Spleen (tissue), 11 donors: Measurements from ENCODE around the gene PARP11. TPM values are rescaled to one million over a fixed set of nuclear protein-coding genes. Genes with fewer than 3 reads are reported as not detected.

ENCODE experiments used
- DNase-seq: peaks from one replicate; pipeline ENCODE4 v3.0.0-alpha.2; 2020
- H3K27ac ChIP-seq, 8 donors: fragments of 200-600 bp; sonication (generic) in 7 of 8; 1 replicate in 4 of 8; 2 replicates in 4 of 8; pipeline versions ENCODE4 v1.5.0 to v1.8.0; 2016 to 2021; ENCODE audit warnings: inconsistent platforms in 4 of 8, mild to moderate bottlenecking in 4 of 8, moderate library complexity in 1 of 8
- H3K27me3 ChIP-seq, 7 donors: fragments of 200-600 bp; sonication (generic) in 6 of 7; replicated peaks in 1 of 7; 1 replicate in 4 of 7; 2 replicates in 3 of 7; pipeline versions ENCODE4 v1.5.0 to v1.8.0; 2016 to 2021; ENCODE audit warnings: inconsistent platforms in 3 of 7, mild to moderate bottlenecking in 1 of 7
- H3K36me3 ChIP-seq, 6 donors: fragments of 200-600 bp; sonication (generic) in 5 of 6; 1 replicate in 4 of 6; 2 replicates in 2 of 6; pipeline versions ENCODE4 v1.5.0 to v1.8.0; 2016 to 2021; ENCODE audit warnings: inconsistent platforms in 2 of 6
- H3K4me1 ChIP-seq, 6 donors: fragments of 200-600 bp; sonication (generic) in 5 of 6; 1 replicate in 3 of 6; 2 replicates in 3 of 6; pipeline versions ENCODE4 v1.5.0 to v1.8.0; 2016 to 2021; ENCODE audit warnings: inconsistent platforms in 3 of 6
- H3K4me3 ChIP-seq, 8 donors: fragments of 200-600 bp; sonication (generic) in 7 of 8; 1 replicate in 4 of 8; 2 replicates in 4 of 8; pipeline versions ENCODE4 v1.5.0 to v1.8.0; 2016 to 2021; ENCODE audit warnings: inconsistent platforms in 4 of 8, mild to moderate bottlenecking in 4 of 8, moderate library complexity in 2 of 8
- H3K9me3 ChIP-seq, 8 donors: fragments of 200-600 bp; sonication (generic) in 7 of 8; 1 replicate in 4 of 8; 2 replicates in 4 of 8; pipeline versions ENCODE4 v1.5.0 to v1.8.0; 2016 to 2021; ENCODE audit warnings: inconsistent platforms in 4 of 8
- POLR2A ChIP-seq, 3 donors: fragments of 450-650 bp; IDR thresholded peaks; one replicate each; pipeline ENCODE4 v1.5.1; 2017; ENCODE audit warnings: antibody characterized with exemption in 3 of 3, mild to moderate bottlenecking in 1 of 3
- POLR2AphosphoS5 ChIP-seq, 3 donors: sonication (generic); formaldehyde crosslinking; IDR thresholded peaks; one replicate each; pipeline ENCODE4 v1.5.1; 2017; ENCODE audit warnings: antibody characterized with exemption in 3 of 3
- WGBS, 5 donors: extraction: QIAGEN DNeasy Blood & Tissue Kit in 3 of 5; methylation state at CpG; one replicate each; pipeline versions ENCODE4 v1.1.5 to v1.1.7; 2013 to 2018; 5-methylcytosine and 5-hydroxymethylcytosine counted together
- intact Hi-C: fragments of 100-400 bp; cut with DNase I; formaldehyde crosslinking; loops from one replicate; pipeline ENCODE4 v1.15.0; 2023; ENCODE audit warnings: low total_unique reads
- polyA plus RNA-seq, 3 donors: library from polyadenylated mRNA; stranded (reverse); fragments of 200-250 nt; gene quantifications; one replicate each; pipeline ENCODE4 v1.2.1, GENCODE V29; 2013
- total RNA-seq, 7 donors: library from RNA; depleted of rRNA in 3 of 7; stranded (reverse); fragments of >200 nt in 3 of 7; fragmentation: NEBNext Ultra II Directional in 4 of 7; extraction: Animal tissue kit (Norgen Biotek cat#: 25700) in 4 of 7; gene quantifications; one replicate each; pipeline versions ENCODE4 v1.1.0 to v1.2.1, GENCODE V29; 2016 to 2021
- TF ChIP-seq, protein P1 (sequence below), 11 experiments: fragments of 200-600 bp in 7 of 11; fragments of 450-650 bp in 4 of 11; sonication (generic) in 4 of 11; IDR thresholded peaks in 8 of 11; conservative IDR thresholded peaks in 3 of 11; 1 replicate in 7 of 11; 2 replicates in 4 of 11; pipeline versions ENCODE4 v1.4.0 to v1.8.0; 2016 to 2021; ENCODE audit warnings: antibody characterized with exemption in 11 of 11, inconsistent platforms in 4 of 11, mild to moderate bottlenecking in 1 of 11
- donor health status: healthy with polysubstance abuse.
- donor health status: DM: no; HTN: no; CAD: no; lungs with moderate emphysema.
- donor health status: DM: no; HTN: no; CAD: no.
- donor health status: Bipolar disorder and iron deficiency.
- donor health status: healthy.
- donor health status: DM: no; HTN: no; CAD: no.
- donor health status: DM: yes; HTN: yes; CAD: no.

Gene PARP11
- total and polyA plus RNA-seq, 10 donors, result 3.7 to 25.2 (median 17.8) TPM

DNA sequence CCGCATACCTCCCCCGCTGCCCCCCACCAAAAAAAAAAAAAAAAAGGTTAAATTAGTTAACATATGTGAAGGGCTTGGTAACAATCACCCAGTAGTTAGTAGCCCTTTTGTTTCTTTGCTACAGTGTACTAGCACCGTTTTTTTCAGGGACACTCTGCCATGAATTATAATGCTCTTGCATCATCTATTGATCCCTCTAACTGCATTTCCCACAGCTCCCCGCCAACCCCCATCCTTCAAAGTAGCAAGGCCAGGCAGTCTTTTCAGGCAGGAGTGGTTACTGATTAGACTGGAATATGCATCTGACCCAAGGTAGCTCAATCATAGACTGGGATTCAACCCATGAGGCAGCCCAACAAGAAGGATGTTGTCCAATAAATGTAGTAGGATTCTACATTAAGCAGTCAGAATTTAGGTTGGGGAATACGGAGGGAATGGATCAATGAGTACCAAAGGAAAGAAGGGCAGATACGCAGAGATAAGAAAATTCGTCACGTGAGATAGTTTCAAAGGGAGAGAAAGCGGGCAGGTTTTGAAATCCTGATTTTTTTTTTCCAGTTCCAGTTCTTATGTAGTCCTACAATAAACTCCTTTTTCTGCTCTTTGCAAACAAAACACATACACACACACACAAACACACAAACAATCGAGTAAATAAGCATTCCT lies 80.4 kb downstream of the PARP11 start:
- Histone ChIP-seq H3K36me3 (peaks cover 0 to 19% (median 0%) of the 10 kb centered on the region in 6 donors), H3K27ac (no peak overlapping the region), H3K9me3 (peaks cover 0 to 10% (median 4%) of the 10 kb centered on the region in 8 donors), H3K4me1 (no peaks in the 10 kb centered on the region), H3K4me3 (no peak overlapping the region), H3K27me3 (no peaks in the 10 kb centered on the region)
- 87 to 95% (median 94%) methylated on average over 10 of the region's 10 CpGs for WGBS, 5 donors
- no peak for TF ChIP-seq POLR2A (IDR thresholded peaks at IDR 0.05)
- TF ChIP-seq, protein P1, sequence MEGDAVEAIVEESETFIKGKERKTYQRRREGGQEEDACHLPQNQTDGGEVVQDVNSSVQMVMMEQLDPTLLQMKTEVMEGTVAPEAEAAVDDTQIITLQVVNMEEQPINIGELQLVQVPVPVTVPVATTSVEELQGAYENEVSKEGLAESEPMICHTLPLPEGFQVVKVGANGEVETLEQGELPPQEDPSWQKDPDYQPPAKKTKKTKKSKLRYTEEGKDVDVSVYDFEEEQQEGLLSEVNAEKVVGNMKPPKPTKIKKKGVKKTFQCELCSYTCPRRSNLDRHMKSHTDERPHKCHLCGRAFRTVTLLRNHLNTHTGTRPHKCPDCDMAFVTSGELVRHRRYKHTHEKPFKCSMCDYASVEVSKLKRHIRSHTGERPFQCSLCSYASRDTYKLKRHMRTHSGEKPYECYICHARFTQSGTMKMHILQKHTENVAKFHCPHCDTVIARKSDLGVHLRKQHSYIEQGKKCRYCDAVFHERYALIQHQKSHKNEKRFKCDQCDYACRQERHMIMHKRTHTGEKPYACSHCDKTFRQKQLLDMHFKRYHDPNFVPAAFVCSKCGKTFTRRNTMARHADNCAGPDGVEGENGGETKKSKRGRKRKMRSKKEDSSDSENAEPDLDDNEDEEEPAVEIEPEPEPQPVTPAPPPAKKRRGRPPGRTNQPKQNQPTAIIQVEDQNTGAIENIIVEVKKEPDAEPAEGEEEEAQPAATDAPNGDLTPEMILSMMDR (IDR thresholded peaks at IDR 0.05 in 8 of 11, conservative IDR thresholded peaks at IDR 0.05 in 3 of 11), result no peak
- TF ChIP-seq POLR2AphosphoS5 (IDR thresholded peaks at IDR 0.05), result no peak
- intact Hi-C loops, result no loop called here
- DNase-seq, result no peak

DNA sequence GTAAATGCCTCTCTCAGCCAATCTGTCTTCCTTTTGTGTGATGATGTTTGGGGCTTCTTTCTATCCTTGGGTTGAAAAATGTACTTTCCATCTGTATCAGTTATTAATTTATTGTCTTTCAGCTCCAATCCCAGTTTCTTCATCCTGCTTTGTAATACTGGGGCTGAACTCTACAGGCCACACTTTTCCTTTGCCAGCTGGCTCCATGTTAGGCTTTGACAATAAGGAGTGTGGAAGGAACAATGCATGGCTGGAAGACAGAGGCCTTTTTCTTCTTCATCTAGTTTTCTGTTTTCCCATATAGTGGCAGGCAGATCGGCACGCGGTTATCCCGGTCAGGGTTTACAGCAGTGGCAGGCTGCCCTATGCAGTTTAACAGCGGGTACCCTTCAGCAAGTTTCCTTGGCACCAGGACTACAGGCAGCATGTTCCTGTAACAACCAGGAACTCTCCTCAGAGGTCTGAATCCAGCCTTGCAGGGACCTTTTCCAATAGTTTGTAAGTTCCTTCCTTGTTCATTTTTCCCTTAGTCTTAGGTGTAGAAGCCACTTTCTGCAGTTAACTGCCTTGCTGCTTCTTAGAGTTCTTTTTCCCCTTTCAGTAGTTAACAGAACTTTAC lies 81.8 kb downstream of the PARP11 start:
- WGBS, 5 donors, result 93 to 98% (median 97%) methylated on average over 5 of the region's 5 CpGs
- peaks cover 0 to 9% (median 0%) of the 10 kb centered on the region in 6 donors for H3K36me3 ChIP-seq
- H3K27ac ChIP-seq, result no peak overlapping the region
- no peaks in the 10 kb centered on the region for H3K27me3 ChIP-seq
- intact Hi-C loops, result no loop called here
- H3K4me1 ChIP-seq, result no peaks in the 10 kb centered on the region
- no peak for DNase-seq
- H3K4me3 ChIP-seq, result no peak overlapping the region
- TF ChIP-seq POLR2A (IDR thresholded peaks at IDR 0.05) (no peak), POLR2AphosphoS5 (IDR thresholded peaks at IDR 0.05) (no peak)
- TF ChIP-seq, protein P1 (IDR thresholded peaks at IDR 0.05 in 8 of 11, conservative IDR thresholded peaks at IDR 0.05 in 3 of 11), result no peak
- H3K9me3 ChIP-seq, result peaks cover 0 to 10% (median 4%) of the 10 kb centered on the region in 8 donors

DNA sequence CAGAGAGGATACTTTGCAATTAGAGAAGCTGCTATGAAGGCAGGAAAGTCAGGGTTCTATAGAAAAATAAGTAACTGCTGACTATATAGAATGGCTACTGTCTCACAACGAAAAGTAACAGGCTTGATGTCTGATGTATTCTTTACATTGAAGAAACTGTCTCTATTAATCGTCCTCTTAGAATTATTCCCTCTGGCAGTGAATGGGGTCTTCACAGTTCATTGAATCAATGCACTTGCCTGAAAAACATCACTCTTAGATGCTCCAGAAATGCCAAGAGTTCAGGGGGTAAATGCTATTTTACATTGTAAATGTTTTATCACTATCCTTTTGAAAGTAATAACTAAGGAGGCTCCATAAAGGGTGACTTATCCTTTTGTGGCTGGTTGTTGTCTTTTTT lies 82.6 kb downstream of the PARP11 start:
- Histone ChIP-seq H3K27me3 (no peaks in the 10 kb centered on the region), H3K4me1 (no peaks in the 10 kb centered on the region), H3K27ac (no peak overlapping the region), H3K36me3 (peaks cover 0 to 9% (median 0%) of the 10 kb centered on the region in 6 donors), H3K9me3 (peaks cover 0 to 10% (median 4%) of the 10 kb centered on the region in 8 donors), H3K4me3 (no peak overlapping the region)
- TF ChIP-seq POLR2A (IDR thresholded peaks at IDR 0.05), result no peak
- TF ChIP-seq, protein P1 (IDR thresholded peaks at IDR 0.05 in 8 of 11, conservative IDR thresholded peaks at IDR 0.05 in 3 of 11), result no peak
- TF ChIP-seq POLR2AphosphoS5 (IDR thresholded peaks at IDR 0.05), result no peak
- no peak for DNase-seq
- WGBS, 5 donors, result 86 to 91% (median 89%) methylated on average over 2 of the region's 2 CpGs
- intact Hi-C loops, result no loop called here

DNA sequence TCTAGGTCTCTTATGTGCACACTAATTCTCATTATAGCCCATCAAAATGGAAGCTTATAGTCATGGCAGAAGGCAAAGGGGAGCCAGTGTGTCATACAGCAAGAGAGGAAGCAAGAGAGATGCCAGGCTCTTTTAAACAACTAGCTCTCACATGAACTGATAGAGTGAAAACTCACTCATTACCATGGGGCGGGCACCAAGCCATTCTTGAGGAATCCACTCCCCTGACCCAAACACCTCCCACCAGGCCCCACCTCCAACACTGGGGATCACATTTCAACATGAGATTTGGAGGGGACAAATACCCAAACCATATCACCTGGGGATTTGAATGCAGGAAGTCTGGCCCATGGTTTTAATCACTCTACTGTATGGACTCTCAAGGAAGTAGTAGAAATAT lies 83.4 kb downstream of the PARP11 start:
- H3K27me3 ChIP-seq, result no peaks in the 10 kb centered on the region
- intact Hi-C loops, result no loop called here
- H3K27ac ChIP-seq, result no peak overlapping the region
- TF ChIP-seq POLR2A (IDR thresholded peaks at IDR 0.05) (no peak), POLR2AphosphoS5 (IDR thresholded peaks at IDR 0.05) (no peak)
- TF ChIP-seq, protein P1 (IDR thresholded peaks at IDR 0.05 in 8 of 11, conservative IDR thresholded peaks at IDR 0.05 in 3 of 11), result no peak
- H3K36me3 ChIP-seq, result peaks cover 0 to 9% (median 0%) of the 10 kb centered on the region in 6 donors
- H3K4me3 ChIP-seq, result no peak overlapping the region
- H3K4me1 ChIP-seq, result no peaks in the 10 kb centered on the region
- DNase-seq, result no peak
- H3K9me3 ChIP-seq, result peaks cover 0 to 10% (median 4%) of the 10 kb centered on the region in 8 donors
- WGBS, 5 donors, result 86 to 100% (median 96%) methylated on average over 1 of the region's 1 CpG
